ENCODE measurements around the gene TP73.

TP73 gene

DNA sequence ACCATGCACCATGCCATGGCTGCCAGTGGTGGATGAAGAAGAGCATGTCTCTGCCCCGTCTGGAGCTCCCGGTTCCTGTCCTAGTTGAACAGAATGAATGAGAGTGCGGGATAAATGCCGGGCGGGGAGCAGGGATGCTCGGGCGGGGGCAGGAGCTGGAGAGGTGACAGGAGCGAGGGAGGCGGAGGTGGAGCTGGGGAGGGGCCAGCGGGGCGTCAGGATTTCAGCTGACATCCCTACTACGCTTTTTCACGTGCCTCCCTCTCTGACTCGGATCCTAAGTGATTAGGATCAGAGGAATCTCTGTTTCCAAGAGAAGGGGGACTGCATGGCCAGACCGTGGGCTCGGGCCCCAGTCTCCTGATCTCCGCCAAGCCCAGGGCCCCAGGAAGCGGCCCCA lies 47.3 kb downstream of the TP73 start:
- DNase-seq (ENCODE audit: low spot score) = no peak
- in situ Hi-C loops (cut with MboI; ENCODE audit: low sequenced_read_pairs, unreplicated experiment) = no loop called here
- TF ChIP-seq, protein P1, sequence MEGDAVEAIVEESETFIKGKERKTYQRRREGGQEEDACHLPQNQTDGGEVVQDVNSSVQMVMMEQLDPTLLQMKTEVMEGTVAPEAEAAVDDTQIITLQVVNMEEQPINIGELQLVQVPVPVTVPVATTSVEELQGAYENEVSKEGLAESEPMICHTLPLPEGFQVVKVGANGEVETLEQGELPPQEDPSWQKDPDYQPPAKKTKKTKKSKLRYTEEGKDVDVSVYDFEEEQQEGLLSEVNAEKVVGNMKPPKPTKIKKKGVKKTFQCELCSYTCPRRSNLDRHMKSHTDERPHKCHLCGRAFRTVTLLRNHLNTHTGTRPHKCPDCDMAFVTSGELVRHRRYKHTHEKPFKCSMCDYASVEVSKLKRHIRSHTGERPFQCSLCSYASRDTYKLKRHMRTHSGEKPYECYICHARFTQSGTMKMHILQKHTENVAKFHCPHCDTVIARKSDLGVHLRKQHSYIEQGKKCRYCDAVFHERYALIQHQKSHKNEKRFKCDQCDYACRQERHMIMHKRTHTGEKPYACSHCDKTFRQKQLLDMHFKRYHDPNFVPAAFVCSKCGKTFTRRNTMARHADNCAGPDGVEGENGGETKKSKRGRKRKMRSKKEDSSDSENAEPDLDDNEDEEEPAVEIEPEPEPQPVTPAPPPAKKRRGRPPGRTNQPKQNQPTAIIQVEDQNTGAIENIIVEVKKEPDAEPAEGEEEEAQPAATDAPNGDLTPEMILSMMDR (IDR thresholded peaks at IDR 0.05; ENCODE audit: borderline replicate concordance, control extremely low read depth, extremely low read depth, insufficient read depth, missing control alignments) = no peak

DNA sequence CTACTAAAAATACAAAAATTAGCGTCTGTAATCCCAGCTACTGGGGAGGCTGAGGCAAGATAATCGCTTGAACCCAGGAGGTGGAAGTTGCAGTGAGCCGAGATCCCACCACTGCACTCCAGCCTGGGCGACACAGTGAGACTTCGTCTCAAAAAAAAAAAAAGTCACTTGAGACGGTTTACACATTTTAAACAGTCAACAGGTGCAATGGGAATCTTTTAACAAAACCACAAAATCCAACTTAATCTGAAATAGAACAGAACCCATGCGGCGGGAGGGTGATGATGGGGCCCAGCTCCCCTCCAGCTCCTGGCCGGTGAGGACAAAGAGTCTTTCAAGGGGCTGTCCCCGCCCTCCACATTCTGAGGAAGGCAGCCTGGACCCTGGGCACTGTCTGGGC lies 48.3 kb downstream of the TP73 start:
- in situ Hi-C loops (cut with MboI; ENCODE audit: low sequenced_read_pairs, unreplicated experiment) = no loop called here
- no peak for DNase-seq (ENCODE audit: low spot score)
- TF ChIP-seq, protein P1 (IDR thresholded peaks at IDR 0.05; ENCODE audit: borderline replicate concordance, control extremely low read depth, extremely low read depth, insufficient read depth, missing control alignments) = no peak

DNA sequence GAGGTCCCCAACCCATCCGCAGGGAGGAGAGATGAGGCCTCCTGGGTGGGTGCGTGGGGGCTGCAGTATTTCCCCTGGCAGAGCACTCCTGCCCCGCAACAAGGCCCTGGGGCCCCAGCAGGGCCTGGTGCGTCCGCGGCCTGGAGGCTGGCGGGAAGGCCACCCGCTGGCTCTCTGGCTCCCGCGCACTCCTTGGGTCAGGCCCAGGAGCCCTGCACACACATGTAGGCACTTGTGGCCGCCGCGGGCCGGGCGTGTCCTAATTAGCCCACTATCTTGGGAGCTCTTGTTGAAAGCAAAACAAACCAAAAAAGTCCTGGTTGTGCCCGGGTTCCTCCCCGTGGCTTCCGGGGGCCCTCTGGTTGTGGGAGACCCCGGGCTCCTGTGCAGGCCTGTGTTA lies 50.2 kb downstream of the TP73 start:
- in situ Hi-C loops (cut with MboI; ENCODE audit: low sequenced_read_pairs, unreplicated experiment) = no loop called here
- DNase-seq (ENCODE audit: low spot score) = no peak
- TF ChIP-seq, protein P1 (IDR thresholded peaks at IDR 0.05; ENCODE audit: borderline replicate concordance, control extremely low read depth, extremely low read depth, insufficient read depth, missing control alignments) = no peak

DNA sequence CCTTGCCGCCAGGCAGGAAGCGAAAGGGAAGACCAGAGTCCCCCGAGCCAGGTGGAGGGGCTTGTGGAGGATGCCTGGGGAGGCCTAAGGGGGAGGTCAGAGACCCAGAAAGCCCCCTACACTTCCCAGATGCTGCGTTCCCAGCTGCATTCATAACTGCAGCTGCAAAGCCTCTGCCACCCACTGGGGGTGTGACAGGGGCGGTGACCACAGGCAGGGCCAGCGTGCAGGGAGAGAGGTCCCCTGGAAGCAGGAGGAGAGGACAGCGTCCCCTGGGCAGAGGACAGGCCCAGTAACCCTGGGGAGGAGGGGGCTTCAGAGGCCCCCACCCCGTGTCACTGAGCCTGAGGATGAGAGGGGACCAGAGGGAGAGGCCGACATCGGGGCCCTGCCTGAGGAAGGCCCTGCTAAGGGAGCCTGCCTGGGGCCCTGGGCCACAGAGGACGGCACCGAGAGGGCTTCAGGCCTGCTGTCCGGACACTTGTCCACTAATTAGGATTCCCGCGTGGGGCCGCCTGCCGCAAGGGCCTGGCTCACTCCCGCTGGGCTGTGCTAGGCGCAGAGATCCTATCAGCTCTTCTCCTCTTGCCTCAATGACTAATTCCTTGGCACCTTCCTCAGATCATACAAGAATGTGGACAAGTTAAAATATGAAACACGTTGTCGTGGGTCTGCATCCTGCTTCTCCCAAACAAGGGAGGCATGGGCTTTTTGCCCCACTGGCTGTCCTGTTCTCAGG lies 50.8 kb downstream of the TP73 start:
- in situ Hi-C loops (cut with MboI; ENCODE audit: low sequenced_read_pairs, unreplicated experiment) = no loop called here
- TF ChIP-seq, protein P1 (IDR thresholded peaks at IDR 0.05; ENCODE audit: borderline replicate concordance, control extremely low read depth, extremely low read depth, insufficient read depth, missing control alignments) = no peak
- DNase-seq (ENCODE audit: low spot score) = no peak

DNA sequence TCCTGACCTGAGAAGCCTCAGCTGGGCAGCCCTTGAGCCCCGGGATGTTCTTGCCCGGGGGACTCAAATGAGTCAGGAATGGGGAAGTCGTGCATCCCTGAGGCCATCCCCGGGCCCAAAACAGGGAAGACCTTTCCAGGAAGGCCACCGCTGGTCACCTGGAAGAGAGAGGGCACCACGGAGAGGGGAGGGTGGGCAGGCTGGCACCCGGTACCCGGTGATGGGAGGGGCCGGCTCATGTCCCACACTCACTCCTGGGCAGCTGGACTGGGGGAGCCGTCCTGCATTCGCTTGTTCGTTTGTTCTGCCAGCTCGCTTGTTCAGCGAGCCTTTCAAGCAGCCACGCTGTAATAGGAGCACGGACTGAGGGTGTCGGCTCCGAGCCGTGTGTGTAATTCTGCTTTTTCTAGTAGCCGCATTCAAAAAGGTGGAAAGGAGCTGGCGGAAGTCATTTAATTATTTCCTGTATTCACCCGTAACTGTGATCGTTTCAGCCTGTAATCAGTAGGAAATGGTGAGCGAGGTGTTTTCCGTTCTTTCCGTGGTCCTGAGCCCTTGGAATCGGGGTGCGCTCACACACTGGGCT lies 51.6 kb downstream of the TP73 start:
- no peak for DNase-seq (ENCODE audit: low spot score)
- in situ Hi-C loops (cut with MboI; ENCODE audit: low sequenced_read_pairs, unreplicated experiment) = no loop called here
- TF ChIP-seq, protein P1 (IDR thresholded peaks at IDR 0.05; ENCODE audit: borderline replicate concordance, control extremely low read depth, extremely low read depth, insufficient read depth, missing control alignments) = no peak

DNA sequence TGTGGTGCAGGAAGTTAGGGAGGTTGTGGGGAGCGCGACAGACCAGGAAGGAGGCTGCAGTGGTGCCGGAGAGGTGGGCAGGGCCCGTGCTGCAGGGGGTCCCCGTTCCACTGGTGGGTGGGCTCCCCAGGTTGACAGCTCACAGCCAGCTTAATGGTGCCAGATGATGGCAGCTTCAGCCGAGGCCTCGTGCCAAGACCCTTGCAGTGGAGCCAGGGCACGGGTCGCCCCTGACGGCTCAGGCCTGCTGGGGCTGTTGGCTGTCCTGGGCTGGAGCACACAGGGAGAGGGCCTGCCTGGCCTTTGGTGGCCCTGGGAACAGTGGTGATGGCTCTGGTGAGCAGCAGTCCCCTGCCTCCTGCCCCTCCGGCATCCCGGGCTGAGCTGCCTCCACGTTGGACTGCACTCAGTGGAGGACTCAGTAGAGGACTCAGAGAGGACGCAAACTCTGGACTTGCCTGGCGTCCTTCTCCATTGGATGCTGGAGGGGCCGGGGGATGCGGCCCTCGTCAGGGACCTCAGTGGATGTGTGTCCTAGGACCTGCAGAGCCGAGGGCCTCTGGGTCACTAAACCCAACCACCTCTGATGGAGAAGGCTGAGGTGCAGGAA lies 53.1 kb downstream of the TP73 start:
- no peak for DNase-seq (ENCODE audit: low spot score)
- TF ChIP-seq, protein P1 (IDR thresholded peaks at IDR 0.05; ENCODE audit: borderline replicate concordance, control extremely low read depth, extremely low read depth, insufficient read depth, missing control alignments) = no peak
- in situ Hi-C loops (cut with MboI; ENCODE audit: low sequenced_read_pairs, unreplicated experiment) = no loop called here

Measured in GM13976 (cell line).